Dermis blood vessel endothelial cell (primary cell): Measurements from ENCODE around the gene TFCP2L1. TPM values are rescaled to one million over a fixed set of nuclear protein-coding genes. Genes with fewer than 3 reads are reported as not detected.
"Not testable (repeated sequence)": the region's sequence is repeated elsewhere in the genome, so short reads cannot be mapped to it uniquely, and the experiment has no call there.

Experiments used
- DNase-seq: peaks from one replicate; pipeline ENCODE4 v3.0.0; 2010
- total RNA-seq: library from RNA; depleted of rRNA; stranded (reverse); fragments of >200 nt; gene quantifications from 2 replicates; pipeline ENCODE4 v1.2.3, GENCODE V29; 2014

TFCP2L1 gene, protein sequence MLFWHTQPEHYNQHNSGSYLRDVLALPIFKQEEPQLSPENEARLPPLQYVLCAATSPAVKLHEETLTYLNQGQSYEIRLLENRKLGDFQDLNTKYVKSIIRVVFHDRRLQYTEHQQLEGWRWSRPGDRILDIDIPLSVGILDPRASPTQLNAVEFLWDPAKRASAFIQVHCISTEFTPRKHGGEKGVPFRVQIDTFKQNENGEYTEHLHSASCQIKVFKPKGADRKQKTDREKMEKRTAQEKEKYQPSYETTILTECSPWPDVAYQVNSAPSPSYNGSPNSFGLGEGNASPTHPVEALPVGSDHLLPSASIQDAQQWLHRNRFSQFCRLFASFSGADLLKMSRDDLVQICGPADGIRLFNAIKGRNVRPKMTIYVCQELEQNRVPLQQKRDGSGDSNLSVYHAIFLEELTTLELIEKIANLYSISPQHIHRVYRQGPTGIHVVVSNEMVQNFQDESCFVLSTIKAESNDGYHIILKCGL
- 0.28 and 0.51 TPM in 2 replicates for total RNA-seq

DNA sequence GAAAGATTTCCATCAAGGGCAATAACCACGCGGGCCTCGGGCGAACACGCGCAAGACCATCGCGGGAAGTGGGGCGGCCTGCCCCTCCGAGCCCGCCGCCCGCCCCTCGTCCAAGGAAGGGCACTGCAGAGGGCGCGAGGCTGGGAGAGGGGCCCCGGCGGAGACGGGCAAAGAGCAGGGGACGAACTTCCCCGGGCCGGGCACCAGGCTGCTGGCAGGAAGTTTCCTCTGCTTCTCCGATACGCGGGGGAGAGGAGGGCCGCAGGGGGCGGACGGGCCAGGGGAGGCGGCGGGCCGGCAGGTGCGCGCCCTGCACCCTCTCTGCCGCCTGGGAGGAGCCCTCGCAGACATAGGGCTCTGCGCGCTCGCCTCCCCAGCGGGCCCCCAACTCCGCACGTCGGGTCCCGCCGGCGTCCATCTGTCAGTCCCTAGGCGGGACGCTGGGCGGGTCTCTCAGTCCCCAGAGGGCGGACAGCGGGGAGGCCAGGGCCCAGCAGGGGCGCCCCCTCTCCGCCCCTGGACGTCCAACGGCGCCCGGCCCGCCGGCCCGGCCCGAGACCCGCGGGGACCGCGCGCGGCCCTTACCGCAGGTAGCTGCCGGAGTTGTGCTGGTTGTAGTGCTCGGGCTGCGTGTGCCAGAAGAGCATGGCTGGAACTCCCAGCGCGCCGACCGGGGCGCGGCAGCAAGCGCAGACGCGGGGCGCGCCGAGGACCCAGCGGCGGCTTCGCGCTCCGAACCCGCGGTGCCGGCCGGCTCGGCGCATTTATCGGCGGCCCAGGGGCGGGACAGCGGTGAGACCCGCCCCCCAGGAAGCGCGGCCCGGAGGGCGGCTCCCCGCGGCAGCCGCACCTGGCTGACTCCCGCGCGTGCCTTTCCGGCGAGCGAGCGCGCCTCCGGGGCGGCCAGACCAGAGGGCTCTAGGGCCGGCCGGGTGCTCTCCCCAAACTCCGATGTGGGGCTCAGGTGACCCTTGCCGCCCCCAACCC is at the start of gene TFCP2L1:
TSS of gene TFCP2L1 (minus strand) at position 740 of the 987 bp plus-strand sequence. CDS start at position 647, 93 bp downstream.
- DNase-seq = no peak

DNA sequence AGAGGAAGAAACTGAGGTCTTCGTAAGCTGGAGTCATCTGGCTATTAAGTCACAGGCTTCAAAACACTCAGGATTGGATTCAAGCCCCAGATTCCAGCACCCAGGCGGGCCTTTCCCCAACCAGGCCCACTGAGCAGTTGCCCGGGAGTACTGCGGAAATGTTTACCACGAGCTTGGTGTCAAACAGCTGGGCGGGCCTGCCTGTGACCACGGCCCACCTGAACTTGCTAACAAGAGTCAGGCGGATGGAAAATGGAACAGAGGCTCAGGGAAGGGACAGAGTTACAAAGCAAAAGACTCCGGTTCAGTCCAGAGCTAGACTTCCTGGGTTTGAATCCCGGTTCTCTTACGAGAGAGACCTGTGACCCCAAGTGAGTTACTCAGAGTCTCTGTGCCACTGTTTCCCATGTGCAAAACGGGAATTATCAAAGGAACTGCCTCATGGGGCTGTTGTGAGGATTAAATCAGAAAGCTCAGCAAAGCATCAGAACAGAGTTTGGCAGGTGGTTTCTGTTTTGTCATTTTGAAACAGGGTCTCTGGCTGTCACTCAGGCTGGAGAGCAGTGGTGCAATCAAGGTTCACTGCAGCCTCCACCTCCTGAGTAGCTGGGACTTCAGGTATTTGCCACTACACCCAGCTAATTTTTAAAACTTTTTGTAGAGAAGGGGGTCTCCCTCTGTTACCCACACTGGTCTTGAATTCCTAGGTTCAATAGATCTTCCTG is 49.0 kb upstream of the TFCP2L1 start:
- DNase-seq = peak; percentile 10

- no peak for DNase-seq
These were observed 48.2 kb upstream of the TFCP2L1 start for GRCh38 chr2:121333231-121333630.

- DNase-seq = not testable (repeated sequence)
These were observed 46.3 kb upstream of the TFCP2L1 start for GRCh38 chr2:121331324-121331723.

DNA sequence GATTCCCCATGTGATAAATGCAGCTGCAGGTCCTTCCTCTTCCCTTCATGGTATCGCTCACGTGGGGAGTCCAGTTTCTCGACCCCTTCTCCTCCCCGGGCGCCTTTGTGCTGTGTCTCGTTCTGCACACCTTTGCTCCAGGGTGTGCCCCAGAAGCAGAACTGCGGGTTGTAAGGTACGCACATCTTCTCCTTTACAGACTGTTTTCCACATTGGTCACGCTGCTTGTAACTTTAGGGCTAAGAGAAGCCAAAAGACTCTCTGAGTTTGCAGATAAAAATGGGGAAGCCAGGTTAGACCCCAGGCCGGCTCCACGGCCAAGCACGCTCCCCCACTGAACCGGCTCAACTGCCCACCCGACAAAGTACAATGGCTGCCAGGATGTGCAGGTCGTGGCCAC is 45.9 kb upstream of the TFCP2L1 start:
- no peak for DNase-seq

DNA sequence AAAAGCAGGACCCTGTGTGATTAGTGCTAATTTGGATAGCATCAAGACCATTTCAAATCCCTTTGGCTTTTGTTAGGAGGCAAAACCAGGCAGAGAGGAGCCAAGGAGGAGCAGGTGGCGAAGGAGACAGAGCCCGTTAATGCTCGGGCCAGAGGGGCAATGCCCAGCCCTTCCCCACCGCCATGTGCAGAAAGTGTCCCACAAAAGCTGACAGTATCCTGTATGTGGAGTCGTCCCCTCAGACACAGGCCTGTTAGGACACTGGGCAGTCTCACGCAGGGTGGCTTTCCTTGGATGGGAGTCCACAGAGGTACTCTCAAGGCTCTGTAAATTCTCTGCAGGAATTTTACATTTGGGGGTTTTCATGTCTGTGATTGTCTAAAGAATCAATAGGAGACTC is 44.8 kb upstream of the TFCP2L1 start:
- DNase-seq = no peak

DNA sequence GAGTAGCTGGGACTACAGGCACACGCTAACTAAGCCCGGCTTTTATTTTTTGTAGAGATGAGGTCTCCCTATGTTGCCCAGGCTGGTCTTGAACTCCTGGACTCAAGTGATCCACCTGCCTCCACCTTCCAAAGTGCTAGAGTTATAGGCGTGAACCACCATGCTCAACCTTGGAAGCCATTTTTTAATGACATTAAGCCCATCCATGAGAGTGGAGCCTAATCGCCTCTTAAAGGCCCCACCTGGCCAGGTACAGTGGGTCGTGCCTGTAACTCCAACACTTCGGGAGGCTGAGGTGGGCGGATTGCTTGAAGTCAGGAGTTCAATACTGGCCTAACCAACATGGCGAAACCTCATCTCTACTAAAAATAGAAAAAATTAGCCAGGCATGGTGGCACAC is 41.6 kb upstream of the TFCP2L1 start:
- DNase-seq = no peak

DNA sequence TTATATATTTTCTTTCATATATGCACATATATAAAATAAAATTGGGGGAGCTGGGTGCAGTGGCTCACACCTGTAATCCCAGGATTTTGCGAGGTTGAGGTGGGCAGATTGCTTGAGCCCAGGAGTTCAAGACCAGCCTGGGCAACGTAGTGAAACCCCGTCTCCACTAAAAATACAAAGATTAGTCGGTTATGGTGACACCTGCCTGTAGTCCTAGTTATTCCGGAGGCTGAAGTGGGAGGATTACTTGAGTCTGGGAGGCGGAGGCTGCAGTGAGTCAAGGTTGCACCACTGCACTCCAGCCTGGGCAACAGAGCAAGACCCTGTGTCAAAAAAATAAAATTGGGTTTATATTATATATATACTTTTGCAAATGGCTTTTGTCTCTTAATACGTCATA is 39.6 kb upstream of the TFCP2L1 start:
- no peak for DNase-seq

- DNase-seq = no peak
These were observed 36.5 kb upstream of the TFCP2L1 start for GRCh38 chr2:121321476-121321875.

DNA sequence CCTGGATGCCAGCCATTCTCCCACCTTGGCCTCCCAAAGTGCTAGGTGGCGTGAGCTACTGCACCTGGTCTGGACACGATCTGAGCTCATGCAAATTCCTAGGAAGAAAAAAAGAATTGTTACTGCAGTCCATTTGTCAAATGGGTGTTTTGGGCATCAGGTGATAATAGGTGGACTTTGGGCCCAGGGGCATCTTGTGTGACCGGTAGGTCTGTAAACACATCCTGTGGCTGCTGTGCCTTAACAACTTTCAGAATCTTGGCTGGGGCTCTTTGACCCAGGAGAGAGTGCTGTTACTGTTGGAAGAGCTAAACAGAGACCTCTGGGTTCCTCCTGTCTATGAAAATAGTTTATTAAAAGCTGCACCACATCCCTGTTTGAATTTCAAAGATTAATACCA is 34.9 kb upstream of the TFCP2L1 start:
- no peak for DNase-seq

- no peak for DNase-seq
These were observed 32.0 kb upstream of the TFCP2L1 start for GRCh38 chr2:121316986-121317385.

GRCh38 chr2:121313701-121314100 is 28.7 kb upstream of the TFCP2L1 start:
- DNase-seq = not testable (repeated sequence)

DNA sequence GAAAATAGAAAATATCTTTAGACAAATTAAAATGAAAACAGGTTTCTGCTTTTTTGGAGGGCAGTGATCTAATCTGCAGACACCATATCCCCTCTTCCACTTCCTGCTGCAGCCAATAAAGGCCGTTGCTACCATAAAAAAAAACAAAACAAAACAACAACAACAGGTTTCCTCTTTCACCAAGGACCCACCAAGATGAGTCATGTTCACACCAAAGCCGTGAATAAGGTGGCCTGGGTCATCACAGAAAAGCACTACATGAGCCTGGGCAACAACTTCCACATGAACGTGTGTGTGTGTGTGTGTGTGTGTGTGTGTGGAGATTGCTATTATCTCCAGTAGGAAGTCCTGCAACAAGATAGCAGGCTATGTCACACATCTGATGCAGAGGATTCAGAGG is 24.8 kb upstream of the TFCP2L1 start:
- peak; percentile 30 for DNase-seq

GRCh38 chr2:121309323-121309722 is 24.3 kb upstream of the TFCP2L1 start:
- no peak for DNase-seq

DNA sequence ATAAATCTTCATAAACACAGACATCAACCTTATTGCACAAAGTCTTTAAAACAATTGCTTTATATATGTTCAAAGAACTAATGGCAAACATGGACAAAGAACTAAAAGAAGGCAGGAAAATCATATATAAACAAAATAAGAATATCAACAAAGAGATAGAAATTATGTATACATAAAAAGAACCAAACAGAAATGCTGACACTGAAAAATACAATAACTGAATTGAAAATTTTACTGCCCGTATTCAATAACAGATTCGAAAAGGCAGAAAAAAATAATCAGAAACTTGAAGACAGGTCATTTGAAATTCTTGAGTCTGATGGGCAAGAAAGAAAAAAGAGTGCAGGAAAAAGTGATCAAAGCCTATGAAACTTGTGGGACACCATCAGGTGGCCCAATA is 22.0 kb upstream of the TFCP2L1 start:
- DNase-seq = no peak

DNA sequence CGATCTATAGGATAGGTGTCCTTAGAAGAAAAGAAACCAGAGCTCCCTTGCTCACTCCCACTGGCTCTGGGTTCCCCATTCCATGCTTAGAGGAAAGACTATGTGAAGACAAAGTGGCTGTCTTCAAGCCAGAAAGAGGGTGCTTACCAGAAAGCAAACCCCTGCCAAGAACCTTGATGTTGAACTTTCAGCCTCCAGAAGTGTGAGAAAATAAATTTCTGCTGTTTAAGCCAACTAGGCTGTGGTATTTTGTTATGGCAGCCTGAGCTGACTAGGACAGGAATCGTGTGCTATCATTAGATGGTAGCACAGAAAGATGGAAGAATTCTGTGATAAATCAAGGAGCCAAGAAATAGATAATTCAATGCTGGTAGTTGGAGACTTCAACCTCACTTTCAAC is 19.9 kb upstream of the TFCP2L1 start:
- DNase-seq = no peak

DNA sequence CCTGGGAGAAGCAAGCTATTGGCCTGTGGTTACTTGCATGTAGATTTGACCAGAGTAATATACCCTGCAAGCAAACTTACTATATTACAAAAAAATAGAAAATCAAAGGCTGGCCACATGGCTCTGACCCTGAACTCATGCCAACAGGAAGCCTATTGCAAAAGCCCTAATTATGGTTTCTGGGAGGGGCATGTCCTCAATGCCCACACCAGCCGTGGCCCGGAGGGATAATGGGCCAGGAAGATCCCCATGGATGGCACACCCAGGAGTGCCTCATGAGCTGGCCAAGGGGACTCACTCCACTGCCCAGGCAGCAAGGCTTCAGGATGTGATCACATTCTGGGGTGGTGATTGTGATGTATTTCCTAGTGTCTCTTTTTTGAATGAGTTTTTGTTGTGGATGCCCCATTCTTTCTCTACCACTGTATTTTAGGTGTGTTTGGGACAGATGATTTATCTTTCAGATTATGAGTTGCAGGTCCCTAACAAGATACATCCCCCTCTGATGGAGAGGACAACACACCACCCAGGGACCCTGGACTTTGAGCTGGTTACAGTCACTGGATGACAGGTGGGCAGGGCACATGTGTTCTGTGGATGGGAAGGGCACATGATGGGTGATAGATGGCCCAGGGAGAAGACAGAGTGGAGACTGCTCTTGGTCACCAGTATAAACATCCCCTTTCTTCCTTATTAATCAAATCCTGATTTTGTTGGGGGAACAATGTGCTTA is 18.7 kb upstream of the TFCP2L1 start:
- no peak for DNase-seq

GRCh38 chr2:121301190-121301589 is 16.2 kb upstream of the TFCP2L1 start:
- DNase-seq = not testable (repeated sequence)

GRCh38 chr2:121298476-121298875 is 13.5 kb upstream of the TFCP2L1 start:
- DNase-seq = no peak

GRCh38 chr2:121297866-121298265 is 12.9 kb upstream of the TFCP2L1 start:
- DNase-seq = not testable (repeated sequence)

DNA sequence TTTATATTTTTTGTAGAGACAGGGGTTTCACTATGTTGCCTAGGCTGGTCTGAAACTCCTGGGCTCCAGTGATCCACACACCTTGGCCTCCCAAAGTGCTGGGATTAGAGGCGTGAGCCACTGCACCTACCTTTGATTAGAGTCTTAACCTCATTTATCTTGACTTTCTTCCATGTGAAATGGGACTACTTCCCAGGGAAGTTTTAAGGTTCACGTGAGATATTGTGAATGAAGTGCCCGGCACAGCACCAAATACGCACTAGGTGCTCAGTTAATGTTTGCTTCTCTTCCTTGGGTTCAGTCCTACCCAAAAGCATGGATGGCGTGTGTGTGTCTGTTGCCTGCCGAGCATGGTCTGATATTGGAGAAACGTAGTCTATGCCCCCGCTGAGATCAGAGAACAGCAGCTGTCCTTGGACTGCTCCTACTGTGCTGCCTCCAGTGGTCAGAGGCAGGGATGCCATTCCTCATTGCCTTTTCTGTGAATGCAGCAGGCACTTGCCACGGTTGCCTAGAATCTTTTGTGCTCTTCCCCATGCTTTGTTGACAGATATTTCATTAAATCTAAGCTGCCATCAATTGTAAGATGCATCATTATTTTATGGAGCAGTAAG is 12.3 kb upstream of the TFCP2L1 start:
- peak; percentile 49 for DNase-seq
